ENCODE measurements around the gene TAF11L13. TPM values are rescaled to one million over a fixed set of nuclear protein-coding genes. Genes with fewer than 3 reads are reported as not detected.
"Not testable (repeated sequence)": the region's sequence is repeated elsewhere in the genome, so short reads cannot be mapped to it uniquely, and the experiment has no call there.

TAF11L13 gene
- total RNA-seq, result not detected

DNA sequence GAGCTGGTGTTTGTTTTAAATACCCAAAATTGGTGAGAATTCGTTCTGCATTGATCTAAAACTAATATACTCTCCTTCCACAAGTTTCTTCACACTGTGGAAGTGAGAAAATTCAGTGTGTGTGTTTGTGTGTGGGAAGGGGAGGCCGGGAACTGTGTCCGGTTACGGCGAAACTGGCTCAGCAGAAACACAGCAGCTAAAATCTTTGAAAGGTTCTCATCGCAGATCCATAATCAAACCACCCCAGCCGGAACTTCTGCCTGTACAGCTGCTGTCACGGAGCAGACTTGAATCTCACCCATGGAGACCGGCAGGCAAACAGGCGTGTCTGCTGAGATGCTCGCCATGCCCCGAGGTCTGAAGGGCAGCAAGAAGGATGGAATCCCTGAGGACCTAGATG, at the start of gene TAF11L13:
TSS of gene TAF11L13 (plus strand) at position 301 of the 400 bp plus-strand sequence.
- FAIRE-seq, result not testable (repeated sequence)

DNA sequence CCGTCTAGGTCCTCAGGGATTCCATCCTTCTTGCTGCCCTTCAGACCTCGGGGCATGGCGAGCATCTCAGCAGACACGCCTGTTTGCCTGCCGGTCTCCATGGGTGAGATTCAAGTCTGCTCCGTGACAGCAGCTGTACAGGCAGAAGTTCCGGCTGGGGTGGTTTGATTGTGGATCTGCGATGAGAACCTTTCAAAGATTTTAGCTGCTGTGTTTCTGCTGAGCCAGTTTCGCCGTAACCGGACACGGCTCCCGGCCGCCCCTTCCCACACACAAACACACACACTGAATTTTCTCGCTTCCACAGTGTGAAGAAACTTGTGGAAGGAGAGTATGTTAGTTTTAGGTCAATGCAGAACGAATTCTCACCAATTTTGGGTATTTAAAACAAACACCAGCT, 46.2 kb upstream of the TAF11L13 start, which contains the start of gene TAF11L7:
TSS of gene TAF11L7 (minus strand) at position 101 of the 400 bp plus-strand sequence.
- FAIRE-seq, result not testable (repeated sequence)

More for the DNA sequence above, at the start of gene TAF11L13:
- not testable (repeated sequence) for DNase-seq (ENCODE audit: low spot score in 2 of 2)

DNA sequence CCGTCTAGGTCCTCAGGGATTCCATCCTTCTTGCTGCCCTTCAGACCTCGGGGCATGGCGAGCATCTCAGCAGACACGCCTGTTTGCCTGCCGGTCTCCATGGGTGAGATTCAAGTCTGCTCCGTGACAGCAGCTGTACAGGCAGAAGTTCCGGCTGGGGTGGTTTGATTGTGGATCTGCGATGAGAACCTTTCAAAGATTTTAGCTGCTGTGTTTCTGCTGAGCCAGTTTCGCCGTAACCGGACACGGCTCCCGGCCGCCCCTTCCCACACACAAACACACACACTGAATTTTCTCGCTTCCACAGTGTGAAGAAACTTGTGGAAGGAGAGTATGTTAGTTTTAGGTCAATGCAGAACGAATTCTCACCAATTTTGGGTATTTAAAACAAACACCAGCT, 41.0 kb upstream of the TAF11L13 start, which contains the start of gene TAF11L8:
TSS of gene TAF11L8 (minus strand) at position 101 of the 400 bp plus-strand sequence.
- DNase-seq (ENCODE audit: low spot score in 2 of 2); FAIRE-seq: not testable (repeated sequence)

More for the DNA sequence above, 46.2 kb upstream of the TAF11L13 start, which contains the start of gene TAF11L7:
- DNase-seq (ENCODE audit: low spot score in 2 of 2), result not testable (repeated sequence)

DNA sequence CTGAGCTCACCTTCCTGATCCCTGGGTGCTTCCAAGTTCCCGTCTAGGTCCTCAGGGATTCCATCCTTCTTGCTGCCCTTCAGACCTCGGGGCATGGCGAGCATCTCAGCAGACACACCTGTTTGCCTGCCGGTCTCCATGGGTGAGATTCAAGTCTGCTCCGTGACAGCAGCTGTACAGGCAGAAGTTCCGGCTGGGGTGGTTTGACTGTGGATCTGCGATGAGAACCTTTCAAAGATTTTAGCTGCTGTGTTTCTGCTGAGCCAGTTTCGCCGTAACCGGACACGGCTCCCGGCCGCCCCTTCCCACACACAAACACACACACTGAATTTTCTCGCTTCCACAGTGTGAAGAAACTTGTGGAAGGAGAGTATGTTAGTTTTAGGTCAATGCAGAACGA, 37.6 kb upstream of the TAF11L13 start, which contains the start of gene TAF11L9:
TSS of gene TAF11L9 (minus strand) at position 140 of the 400 bp plus-strand sequence.
- DNase-seq (ENCODE audit: low spot score in 2 of 2); FAIRE-seq: not testable (repeated sequence)

DNA sequence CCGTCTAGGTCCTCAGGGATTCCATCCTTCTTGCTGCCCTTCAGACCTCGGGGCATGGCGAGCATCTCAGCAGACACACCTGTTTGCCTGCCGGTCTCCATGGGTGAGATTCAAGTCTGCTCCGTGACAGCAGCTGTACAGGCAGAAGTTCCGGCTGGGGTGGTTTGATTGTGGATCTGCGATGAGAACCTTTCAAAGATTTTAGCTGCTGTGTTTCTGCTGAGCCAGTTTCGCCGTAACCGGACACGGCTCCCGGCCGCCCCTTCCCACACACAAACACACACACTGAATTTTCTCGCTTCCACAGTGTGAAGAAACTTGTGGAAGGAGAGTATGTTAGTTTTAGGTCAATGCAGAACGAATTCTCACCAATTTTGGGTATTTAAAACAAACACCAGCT, 34.2 kb upstream of the TAF11L13 start, which contains the start of gene TAF11L10:
TSS of gene TAF11L10 (minus strand) at position 101 of the 400 bp plus-strand sequence.
- not testable (repeated sequence) for FAIRE-seq; DNase-seq (ENCODE audit: low spot score in 2 of 2)

DNA sequence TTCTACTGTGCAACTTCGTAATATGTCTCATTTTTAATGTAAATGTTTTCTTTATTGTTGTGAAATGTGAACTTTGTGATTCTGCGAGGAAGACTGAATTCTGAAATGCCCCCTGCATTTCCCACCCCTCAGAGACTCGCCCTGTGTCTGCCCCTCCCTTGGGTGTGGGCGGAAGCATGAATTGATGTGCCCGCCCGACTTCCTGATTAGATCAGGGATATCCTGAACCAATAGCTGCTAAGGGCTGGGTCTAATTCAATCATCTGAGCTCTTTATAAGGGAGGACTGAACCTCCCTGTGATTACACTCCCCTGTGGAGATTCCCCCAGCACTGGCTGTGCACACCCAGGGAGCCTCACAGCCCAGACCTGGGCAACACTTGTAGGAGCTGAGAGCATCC, 28.0 kb upstream of the TAF11L13 start, which contains the start of gene TAF11L11:
TSS of gene TAF11L11 (plus strand) at position 304 of the 400 bp plus-strand sequence.
- DNase-seq (ENCODE audit: low spot score in 2 of 2); FAIRE-seq: not testable (repeated sequence)

DNA sequence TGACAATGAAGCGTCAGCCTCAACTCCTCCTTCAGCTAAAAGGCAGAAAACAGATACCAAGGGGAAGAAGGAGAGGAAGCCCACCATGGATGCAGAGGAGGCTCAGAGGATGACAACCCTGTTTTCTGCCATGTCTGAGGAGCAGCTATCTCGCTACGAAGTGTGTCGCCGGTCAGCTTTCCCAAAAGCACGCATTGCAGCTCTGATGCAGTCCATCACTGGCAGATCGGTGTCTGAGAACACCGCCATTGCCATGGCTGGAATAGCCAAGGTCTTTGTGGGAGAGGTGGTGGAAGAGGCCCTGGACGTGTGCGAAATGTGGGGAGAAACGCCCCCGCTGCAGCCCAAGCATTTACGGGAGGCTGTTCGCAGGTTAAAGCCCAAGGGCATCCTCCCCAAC, 26.9 kb upstream of the TAF11L13 start:
- no peak for FAIRE-seq
- no peak for DNase-seq (ENCODE audit: low spot score in 2 of 2)

DNA sequence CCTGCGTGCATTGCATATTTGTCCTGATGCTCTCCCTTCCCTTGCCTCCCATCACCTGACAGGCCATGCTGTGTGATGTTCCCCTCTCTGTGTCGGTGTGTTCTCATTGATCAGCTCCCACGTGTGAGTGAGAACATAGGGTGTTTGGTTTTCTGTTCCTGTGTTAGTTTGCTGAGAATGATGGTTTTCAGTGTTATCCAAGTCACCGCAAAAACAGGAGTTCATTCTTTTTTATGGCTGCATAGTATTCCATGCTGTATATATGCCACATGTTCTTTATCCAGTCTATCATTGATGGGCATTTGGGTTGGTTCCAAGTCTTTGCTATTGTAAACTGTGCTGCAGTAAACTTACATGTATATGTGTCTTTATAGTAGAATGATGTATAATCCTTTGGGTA, 24.4 kb upstream of the TAF11L13 start:
- not testable (repeated sequence) for DNase-seq (ENCODE audit: low spot score in 2 of 2); FAIRE-seq

DNA sequence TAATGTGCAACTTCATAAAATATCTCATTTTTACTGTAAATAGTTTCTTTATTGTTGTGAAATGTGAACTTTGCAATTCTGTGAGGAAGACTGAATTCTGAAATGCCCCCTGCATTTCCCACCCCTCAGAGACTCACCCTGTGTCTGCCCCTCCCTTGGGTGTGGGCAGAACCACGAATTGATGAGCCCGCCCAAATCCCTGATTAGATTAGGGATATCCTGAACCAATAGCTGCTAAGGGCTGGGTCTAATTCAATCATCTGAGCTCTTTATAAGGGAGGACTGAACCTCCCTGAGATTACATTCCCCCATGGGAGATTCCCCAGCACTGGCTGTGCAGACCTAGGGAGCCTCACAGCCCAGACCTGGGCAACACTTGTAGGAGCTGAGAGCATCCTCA, 21.8 kb upstream of the TAF11L13 start, which contains the start of gene TAF11L12:
TSS of gene TAF11L12 (plus strand) at position 301 of the 400 bp plus-strand sequence.
- FAIRE-seq; DNase-seq (ENCODE audit: low spot score in 2 of 2): not testable (repeated sequence)

DNA sequence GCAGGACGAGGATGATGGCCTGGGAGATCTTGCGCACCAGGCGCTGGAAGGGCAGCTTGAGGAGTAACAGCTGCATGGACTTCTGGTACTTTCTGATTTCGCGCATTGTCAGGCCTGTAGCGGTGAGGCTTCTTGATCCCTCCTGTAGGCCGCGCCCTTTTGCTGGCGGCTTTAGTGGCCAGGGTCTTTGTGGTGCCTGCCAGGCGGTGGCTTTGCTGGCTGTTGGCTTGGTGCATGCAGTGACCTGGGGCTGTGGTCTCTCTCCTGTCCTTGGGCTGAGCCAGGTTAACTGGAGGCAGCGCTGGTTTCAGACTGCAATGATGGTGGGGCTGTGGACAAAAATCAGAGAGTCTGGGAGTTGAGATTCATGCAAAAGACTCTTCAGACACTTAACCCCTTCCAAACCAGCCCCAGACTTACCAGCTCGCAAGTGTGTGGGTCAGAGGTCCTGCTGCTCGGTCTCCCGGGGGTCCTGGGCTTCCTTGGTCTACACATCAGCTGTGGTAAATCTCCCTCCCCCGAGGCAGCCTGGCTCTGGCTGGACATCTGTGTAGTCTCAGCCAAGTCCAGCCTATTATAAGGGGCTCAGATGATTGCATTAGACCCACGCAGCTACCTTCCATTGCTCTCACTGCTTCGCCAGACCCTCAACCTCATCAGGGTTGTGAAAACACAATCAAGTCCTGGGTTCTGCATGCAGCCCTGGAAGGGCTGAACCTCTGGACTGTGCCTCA, 16.8 kb upstream of the TAF11L13 start:
- FAIRE-seq (no peak), DNase-seq (ENCODE audit: low spot score in 2 of 2) (no peak)

DNA sequence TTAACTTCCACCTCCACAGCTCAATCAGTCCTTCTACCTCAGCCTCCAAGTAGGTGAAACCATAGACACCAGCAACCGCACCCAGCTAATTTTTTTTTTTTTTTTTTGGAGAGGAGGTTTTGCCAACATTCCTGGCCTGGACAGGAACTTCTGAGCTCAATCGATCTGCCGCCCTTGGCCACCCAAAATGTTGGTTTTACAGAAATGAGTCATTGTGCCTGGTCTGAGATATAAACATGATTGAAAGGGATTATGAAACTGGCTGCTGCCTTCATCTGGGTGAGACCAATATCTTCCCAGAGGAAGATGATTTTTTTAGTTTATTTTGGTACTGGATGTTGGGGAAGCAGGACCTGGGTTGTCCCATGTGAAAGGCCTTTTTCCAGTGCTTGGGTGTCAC, 12.5 kb upstream of the TAF11L13 start:
- no peak for FAIRE-seq

DNA sequence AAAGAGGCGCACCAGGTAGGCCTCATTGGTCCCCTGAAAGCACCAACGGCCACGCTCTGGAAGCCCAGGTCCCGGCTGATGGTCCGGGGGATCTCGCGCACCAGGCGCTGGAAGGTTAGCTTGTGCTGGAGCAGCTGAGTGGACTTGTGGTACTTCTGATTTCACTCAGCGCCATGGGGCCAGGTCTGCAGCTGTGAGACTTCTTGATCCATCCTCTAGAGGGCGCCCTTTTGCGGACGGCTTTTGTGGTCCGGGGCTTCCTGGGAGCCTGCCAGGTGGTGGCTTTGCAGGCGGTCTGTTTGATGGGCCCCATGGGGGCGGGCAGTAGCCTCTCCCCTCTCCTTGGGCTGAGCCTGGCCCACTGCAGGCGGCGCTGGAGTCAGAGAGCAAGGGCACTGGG, 11.3 kb upstream of the TAF11L13 start:
- DNase-seq (ENCODE audit: low spot score in 2 of 2), result no peak
- FAIRE-seq, result no peak

More for the DNA sequence above, 12.5 kb upstream of the TAF11L13 start:
- DNase-seq (ENCODE audit: low spot score in 2 of 2), result no peak

DNA sequence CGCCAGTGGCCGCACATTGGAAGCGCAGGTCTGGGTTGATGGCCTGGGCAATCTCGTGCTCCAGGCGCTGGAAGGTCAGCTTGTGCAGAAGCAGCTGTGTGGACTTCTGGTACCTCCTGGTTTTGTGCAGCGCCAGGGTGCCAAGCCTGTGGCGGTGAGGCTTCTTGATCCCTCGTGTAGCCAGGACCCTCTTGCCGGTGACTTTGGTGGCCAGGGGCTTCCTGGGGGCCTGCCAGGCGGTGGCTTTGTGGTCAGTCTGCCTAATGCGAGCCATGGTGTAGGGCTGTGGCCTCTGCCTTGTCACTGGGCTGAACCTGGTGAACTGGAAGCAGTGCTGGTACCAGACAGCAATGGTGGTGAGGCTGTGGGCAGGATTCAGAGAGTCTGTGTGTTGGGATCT, 6.2 kb upstream of the TAF11L13 start:
- FAIRE-seq, result no peak

DNA sequence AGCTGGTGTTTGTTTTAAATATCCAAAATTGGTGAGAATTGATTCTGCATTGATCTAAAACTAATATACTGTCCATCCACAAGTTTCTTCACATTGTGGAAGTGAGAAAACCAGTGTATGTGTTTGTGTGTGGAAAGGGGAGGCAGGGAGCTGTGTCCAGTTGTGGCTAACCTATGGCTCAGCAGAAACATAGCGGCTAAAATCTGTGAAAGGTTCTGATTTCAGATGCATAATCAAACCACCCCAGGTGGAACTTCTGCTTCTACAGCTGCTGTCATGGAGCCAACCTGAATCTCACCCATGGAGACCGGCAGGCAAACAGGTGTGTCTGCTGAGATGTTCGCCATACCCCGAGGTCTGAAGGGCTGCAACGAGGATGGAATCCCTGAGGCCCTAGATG, 2.3 kb downstream of the TAF11L13 start, which contains the start of gene TAF11L14:
TSS of gene TAF11L14 (plus strand) at position 301 of the 400 bp plus-strand sequence.
- DNase-seq (ENCODE audit: low spot score in 2 of 2) (no peak), FAIRE-seq (no peak)

More for the DNA sequence above, 6.2 kb upstream of the TAF11L13 start:
- no peak for DNase-seq (ENCODE audit: low spot score in 2 of 2)

DNA sequence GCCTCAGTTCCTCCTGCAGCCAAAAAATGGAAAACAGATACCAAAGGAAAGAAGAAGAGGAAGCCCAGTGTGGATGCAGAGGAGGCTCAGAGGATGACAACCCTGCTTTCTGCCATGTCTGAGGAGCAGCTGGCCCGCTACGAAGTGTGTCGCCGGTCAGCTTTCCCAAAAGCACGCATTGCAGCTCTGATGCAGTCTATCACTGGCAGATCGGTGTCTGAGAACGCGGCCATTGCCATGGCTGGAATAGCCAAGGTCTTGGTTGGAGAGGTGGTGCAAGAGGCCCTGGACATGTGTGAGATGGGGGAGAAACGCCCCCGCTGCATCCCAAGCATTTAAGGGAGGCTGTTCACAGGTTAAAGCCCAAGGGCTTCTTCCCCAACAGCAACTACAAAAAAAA, 17.3 kb downstream of the TAF11L13 start:
- not testable (repeated sequence) for DNase-seq (ENCODE audit: low spot score in 2 of 2); FAIRE-seq

DNA sequence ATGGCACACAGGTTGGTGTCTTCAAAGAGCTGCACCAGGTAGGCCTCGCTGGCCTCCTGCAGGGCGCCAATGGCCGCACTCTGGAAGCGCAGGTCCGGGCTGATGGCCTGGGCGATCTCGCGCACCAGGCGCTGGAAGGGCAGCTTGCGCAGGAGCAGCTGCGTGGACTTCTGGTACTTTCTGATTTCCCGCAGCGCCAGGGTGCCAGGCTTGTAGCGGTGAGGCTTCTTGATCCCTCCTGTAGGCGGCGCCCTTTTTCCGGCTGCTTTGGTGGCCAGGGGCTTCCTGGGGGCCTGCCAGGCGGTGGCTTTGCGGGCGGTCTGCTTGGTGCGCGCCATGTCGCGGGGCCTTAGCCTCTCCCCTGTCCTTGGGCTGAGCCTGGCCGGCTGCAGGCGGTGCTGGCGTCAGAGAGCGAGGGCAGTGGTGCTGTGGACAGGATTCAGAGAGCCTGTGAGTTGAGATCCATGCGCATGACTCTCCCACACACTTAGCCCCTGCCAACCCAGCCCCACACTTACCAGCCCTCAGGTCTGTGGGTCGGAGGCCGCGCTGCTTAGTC, 23.4 kb downstream of the TAF11L13 start:
- not testable (repeated sequence) for DNase-seq (ENCODE audit: low spot score in 2 of 2); FAIRE-seq

DNA sequence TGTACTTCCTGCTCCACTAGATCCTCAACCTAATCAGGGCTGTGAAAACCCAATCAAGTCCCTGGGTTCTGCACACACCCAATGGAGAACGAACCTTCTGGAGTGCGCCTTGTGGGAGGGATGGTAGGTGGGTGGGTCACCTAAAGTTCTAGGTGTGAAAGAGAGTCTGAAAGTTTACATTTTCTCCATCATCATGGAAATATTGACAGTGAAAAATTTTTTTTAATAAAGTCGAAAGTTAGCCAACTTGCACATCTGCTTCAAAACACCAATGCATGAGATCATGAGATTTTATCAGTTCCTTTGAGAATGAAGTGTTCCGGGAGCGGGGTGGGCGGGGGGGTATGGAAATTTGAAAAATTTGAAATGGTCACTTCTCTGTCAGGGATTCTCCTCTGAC, 24.0 kb downstream of the TAF11L13 start:
- FAIRE-seq, result no peak

DNA sequence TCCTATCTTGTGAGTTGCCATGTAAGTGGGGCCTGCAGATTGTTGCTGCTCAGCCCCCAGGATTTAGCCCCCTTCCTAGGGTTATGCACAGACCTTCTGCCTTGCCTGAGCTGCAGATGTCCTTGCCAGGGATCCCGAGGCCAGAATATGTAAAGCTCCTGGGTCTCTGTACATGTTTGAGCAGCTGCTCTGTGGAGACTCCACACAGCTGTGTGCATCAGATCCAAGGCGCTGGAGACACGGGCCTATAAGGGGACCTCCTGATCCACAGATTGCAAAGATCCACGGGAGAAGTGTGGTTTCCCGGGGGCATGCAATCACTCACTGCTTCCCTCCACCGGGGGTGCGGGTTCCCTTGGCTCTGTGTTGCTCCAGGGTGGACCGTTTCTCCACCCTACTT, 31.3 kb downstream of the TAF11L13 start:
- no peak for FAIRE-seq
- DNase-seq (ENCODE audit: low spot score in 2 of 2), result no peak

More for the DNA sequence above, 24.0 kb downstream of the TAF11L13 start:
- no peak for DNase-seq (ENCODE audit: low spot score in 2 of 2)

DNA sequence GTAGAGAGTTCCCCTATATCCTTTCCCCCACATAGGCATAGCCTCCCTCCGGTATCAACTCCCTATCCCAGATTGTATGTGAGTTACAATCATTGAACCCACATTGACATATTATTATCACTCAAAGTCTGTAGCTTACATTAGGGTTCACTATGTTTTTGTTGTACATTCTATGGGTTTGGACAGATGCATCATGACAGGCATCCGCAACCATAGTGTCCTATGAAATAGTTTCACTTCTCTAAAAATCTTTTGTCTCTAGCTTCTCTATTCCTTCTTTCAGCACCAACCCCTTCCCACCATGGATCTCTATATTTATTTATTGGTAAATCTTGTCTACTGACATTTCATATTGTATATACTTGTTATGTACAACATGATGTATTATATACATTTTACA, 33.9 kb downstream of the TAF11L13 start:
- DNase-seq (ENCODE audit: low spot score in 2 of 2), result no peak
- no peak for FAIRE-seq

DNA sequence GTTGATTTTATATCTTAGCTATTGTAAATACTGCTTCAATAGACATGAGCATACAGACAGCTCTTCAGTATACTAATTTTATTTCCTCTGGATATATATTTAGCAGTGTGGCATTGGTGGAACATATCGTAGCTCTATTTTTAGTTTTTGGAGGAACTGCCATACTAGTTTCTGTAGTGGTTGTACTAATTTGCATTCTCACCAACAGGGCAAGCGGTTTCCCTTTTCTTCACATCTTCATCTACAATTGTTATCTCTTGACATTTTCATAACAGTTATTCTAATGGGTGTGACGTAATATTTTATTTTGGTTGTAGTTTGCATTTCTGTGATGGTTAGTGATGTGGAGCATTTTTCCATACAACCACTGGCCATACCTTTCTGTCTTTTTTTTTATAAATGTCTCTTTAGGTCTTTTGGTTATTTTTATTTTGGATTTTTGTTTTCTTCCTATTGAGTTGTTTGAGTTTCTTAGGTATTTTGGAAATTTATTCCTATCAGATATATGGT, 34.9 kb downstream of the TAF11L13 start:
- DNase-seq (ENCODE audit: low spot score in 2 of 2) (no peak), FAIRE-seq (no peak)

DNA sequence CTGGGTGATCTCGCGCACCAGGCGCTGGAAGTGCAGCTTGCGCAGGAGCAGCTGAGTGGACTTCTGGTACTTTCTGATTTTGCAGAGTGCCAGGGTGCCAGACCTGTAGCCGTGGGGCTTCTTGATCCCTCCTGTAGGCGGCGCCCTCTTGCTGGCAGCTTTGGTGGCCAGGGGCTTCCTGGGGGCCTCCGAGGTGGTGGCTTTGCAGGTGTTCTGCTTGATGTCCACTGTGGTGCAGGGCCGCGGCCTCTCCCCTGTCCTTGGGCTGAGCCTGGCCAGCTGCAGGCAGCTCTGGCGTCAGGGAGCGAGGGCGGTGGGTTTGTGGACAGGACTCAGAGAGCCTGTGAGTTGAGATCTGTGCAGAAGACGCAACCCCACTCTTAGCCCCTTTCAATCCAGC, 38.5 kb downstream of the TAF11L13 start:
- FAIRE-seq, result no peak

More for the DNA sequence above, 38.5 kb downstream of the TAF11L13 start:
- no peak for DNase-seq (ENCODE audit: low spot score in 2 of 2)

All from frontal cortex (tissue), 4 donors.